ENCODE measurements around the gene CFAP99.
"Not testable (repeated sequence)": the region's sequence is repeated elsewhere in the genome, so short reads cannot be mapped to it uniquely, and the experiment has no call there.

Gene CFAP99

GRCh38 chr4:2412885-2413716 is 5.7 kb upstream of the CFAP99 start:
- DNase-seq, result peak; percentile 46

- no peak for DNase-seq
Measured at GRCh38 chr4:2413821-2414610, 4.7 kb upstream of the CFAP99 start.

- no peak for DNase-seq
Measured at GRCh38 chr4:2415213-2415612, 3.5 kb upstream of the CFAP99 start.

- no peak for DNase-seq
Measured at GRCh38 chr4:2415881-2416563, 2.7 kb upstream of the CFAP99 start.

GRCh38 chr4:2416564-2417225 is 2.1 kb upstream of the CFAP99 start:
- DNase-seq, result no peak

- DNase-seq, result no peak
Measured at GRCh38 chr4:2417226-2417764, 1.5 kb upstream of the CFAP99 start.

- no peak for DNase-seq
Measured at GRCh38 chr4:2417765-2418649, 748 bp upstream of the CFAP99 start, which contains the start of gene ZFYVE28. ZFYVE28 (minus strand) TSS chr4:2418645; CDS start chr4:2418323, 322 bp downstream.

GRCh38 chr4:2419814-2420213 is 1.1 kb downstream of the CFAP99 start:
- DNase-seq, result no peak

GRCh38 chr4:2421928-2422327 is 3.2 kb downstream of the CFAP99 start:
- no peak for DNase-seq

GRCh38 chr4:2423066-2423465 is 4.3 kb downstream of the CFAP99 start:
- no peak for DNase-seq

GRCh38 chr4:2423695-2424094 is 4.9 kb downstream of the CFAP99 start:
- no peak for DNase-seq

- no peak for DNase-seq
Measured at GRCh38 chr4:2424581-2424980, 5.8 kb downstream of the CFAP99 start.

GRCh38 chr4:2425386-2426068 is 6.8 kb downstream of the CFAP99 start:
- DNase-seq, result no peak

GRCh38 chr4:2426069-2426397 is 7.3 kb downstream of the CFAP99 start:
- no peak for DNase-seq

- DNase-seq, result no peak
Measured at GRCh38 chr4:2426711-2427275, 8.0 kb downstream of the CFAP99 start.

GRCh38 chr4:2427383-2428334 is 8.9 kb downstream of the CFAP99 start:
- DNase-seq, result no peak

GRCh38 chr4:2428496-2429213 is 9.9 kb downstream of the CFAP99 start:
- DNase-seq, result no peak

- not testable (repeated sequence) for DNase-seq
Measured at GRCh38 chr4:2429945-2430757, 11.4 kb downstream of the CFAP99 start.
